HG02870 (cell line): ENCODE data around the gene ABI3BP.

ENCODE experiments used
- ATAC-seq: cut with Tn5 transposase; IDR thresholded peaks from one replicate; pipeline ENCODE4 v1.9.1; 2021; ENCODE audit warnings: mild to moderate bottlenecking, moderate library complexity; ENCODE audit not compliant: unreplicated experiment

The ABI3BP gene

DNA sequence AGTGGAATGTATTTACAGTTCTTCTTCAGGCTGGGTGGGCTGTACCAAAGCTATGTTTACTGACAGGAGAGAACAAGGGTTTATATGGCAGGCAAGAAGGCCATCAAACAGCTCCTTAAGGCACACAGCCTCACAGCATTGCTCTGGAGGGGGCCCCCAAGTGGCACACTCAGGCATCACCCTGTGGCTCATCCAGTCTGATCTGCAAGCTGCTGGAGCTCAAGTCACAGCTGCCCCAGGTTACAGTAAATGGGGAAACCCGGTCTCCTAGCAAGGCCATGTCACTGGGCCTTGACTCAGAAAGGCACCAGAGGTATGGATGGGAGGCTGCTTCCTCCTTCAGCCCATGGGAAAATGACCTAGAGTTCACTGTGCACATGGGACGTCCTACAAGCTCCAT lies 216.5 kb downstream of the ABI3BP start:
- ATAC-seq = no peak

DNA sequence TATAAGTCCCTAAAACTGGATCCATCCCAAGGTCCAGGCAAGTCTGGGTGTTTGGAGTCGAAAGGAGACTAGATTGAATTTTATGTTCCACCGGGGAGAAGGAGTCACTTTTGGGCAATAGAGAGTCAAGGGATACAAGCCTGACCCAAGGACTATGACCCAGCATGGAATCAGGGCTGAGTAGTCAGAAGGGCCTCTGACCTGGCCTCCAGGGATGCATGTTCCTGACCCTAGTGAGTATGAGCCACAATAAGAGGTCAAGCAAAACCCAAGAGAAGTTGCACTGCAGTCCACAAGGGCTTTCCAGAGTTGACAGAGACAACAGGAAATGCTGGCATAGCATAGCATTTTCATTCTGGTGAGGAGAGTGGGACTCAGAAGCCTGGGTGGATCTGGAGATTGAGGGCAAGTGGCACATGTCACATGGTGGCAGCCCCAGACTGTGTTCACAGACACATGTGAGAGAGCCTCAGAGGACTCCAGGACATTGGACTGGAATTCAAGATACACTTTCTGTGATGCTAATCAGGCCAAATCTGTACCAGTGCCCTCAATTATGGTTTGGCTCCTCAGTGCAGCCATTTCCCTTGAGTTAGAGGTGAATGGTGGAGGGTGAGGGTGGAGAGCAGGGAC lies 217.0 kb downstream of the ABI3BP start:
- no peak for ATAC-seq

DNA sequence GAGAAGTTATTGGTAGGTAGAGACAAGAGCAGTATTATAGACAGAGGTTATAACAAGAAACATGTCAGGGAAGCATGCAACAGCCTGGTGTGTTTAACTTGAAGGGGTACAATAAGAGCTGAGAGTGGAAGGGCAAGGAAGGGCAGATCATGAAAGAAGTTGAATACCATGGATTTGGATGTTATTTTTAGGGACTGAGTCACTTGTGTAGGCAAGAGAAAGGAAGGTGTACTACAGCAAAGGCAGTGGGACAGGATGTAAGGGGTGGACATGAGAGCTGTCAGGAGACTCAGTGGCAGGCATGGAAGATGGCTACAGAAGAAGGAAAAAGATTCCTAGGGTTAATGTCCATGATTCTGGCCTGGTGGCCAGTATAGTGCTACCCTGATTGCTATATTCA lies 217.6 kb downstream of the ABI3BP start:
- ATAC-seq = no peak

DNA sequence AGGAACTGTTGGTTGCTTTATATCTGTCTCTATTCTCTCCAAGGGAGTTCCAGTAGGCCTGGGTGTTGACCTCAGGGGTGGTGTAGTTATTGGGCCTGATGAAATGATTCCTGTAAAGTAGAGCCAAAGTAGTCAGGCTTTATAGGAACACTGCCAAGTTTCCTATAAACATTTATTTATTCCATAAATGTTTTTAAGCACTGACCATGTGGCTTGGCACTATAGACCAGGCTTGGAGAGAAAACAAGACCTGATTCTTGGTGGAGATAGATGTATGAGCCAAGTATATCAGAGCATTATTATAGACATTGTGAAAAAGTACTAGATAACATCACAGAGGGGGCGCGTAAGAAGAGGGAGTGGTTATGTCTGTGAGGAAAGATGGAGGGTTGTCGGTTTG lies 218.0 kb downstream of the ABI3BP start:
- ATAC-seq = no peak

DNA sequence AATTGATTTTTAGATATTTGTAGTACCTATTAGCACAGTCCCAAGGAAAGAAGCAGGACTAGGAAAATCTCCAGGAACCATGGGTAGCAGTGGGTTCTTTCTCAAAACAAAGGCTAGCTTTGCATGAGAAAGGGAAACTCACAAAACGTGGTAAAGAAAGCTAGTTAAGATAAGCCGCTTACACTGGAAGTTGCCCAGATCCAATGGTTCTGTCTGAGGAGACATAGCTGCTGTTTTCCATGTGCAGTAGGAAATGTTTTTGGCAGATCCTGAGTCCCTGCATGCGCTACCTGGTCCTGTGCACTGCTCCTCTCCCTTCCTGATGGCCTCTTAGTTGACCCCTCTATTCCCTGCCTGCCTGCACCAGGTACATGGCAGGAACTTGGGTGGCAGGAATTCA lies 223.5 kb downstream of the ABI3BP start:
- no peak for ATAC-seq

DNA sequence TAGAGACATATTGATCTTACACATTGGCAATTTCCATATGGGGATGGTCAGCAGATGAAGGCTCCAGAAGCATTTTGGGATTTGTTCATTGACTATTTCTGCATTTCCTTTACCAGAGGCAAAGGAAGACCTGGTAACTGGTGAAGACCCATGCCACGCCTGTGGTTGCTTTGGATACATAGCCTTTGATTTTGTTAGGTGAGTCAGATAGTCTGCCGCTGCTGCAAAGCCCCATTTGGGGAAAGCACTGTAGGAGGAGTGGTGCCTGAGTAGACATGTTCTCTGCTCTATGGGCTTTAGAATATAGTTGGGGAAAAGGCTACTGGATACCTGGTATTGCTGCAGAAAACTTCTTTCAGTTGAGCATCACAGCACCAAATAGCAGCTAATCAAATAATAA lies 227.2 kb downstream of the ABI3BP start:
- ATAC-seq = no peak

DNA sequence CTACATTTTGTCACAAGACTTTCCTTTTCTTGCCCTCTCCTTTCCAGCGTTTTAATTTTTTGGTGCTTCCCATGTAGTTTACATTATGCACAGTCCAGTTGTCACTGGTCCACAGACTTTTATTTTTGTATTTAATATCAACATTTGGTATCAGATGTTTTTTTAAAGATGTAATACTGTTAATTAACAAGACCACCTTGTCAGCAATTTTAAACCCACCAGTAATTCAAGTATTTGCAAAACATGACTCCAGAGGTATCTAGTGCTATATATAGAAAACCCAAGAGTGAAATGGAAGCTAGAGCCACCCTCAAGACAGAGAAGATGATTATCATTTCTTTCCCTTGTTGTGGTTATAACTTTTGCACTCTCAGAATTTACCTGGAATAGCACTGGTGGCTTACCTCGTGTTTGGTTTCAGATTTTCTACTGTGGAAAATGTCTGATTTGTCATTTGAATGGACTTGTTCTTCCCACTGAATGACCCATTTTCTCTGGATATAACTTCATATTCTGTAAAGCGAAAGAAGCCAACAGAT lies 227.7 kb downstream of the ABI3BP start:
- ATAC-seq = no peak

DNA sequence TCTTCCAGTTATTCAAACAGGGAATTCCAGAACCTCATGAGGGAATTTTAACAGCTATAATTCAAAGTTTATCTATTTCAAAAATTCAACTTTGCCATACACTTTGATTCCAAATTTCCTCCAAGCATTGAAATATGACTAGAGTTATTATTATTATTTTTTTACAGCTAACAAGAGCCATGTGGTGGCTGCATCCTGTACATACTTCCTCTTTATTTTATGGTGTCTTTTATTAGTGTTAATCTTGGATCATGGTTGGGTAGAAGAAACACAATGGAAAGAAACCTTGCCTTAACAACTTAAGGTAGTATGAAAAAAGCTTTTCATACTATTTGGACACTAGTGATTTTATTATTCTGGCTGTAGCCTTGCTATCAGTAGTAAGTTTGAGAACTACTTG lies 231.3 kb downstream of the ABI3BP start:
- ATAC-seq = no peak

DNA sequence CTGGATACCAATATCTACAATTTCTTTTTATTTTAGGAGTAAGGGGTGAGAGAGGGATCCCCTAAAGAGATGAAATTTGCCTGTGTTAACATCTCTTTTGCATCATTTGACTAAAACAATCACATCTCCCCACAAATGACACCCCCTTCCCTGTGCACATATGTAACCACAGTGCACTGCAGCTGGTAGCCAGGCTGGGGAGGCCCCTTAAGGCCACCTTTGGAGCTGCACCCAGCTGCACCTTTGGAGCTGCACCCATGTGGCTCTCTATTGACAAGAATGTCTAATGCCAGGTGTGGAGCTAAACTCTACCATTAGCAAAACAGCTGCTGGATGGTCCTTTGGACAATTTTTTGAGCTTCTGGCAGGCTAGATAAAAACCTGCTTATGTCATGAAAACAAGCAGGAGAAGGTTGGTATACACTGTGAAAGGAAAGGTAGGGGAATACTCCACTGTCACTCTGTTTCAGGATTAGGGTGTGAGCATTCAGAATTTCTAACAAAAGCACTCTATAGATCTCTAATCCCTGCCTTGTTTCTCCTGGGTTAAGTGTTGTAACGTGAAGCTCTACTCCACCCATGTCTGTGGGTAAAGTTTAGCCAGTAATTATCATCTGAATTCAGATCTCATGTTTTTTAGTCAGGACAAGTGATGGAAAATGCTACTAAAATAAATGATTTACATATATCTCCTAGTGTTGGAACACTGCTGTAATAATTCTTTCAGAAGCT lies 231.8 kb downstream of the ABI3BP start:
- ATAC-seq = peak; percentile 85

DNA sequence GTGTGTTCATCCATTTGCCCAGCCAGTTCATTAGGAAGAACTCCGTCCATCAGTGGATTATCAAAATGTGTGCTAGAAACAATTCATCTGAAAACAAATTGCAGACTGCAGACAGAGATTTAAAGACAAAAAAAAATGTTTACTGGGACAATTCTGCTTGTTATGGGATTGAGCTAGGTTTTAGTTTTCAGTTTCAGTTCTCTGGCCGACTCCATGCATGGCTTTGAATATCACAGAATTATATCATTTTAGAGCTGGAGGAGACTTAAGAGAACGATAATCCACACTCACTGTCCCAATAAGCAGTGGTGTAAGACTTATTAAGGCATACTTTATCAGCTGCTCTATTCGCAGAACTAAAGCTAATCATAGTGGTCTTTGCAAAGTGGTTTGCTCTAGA lies 232.8 kb downstream of the ABI3BP start:
- ATAC-seq = no peak

DNA sequence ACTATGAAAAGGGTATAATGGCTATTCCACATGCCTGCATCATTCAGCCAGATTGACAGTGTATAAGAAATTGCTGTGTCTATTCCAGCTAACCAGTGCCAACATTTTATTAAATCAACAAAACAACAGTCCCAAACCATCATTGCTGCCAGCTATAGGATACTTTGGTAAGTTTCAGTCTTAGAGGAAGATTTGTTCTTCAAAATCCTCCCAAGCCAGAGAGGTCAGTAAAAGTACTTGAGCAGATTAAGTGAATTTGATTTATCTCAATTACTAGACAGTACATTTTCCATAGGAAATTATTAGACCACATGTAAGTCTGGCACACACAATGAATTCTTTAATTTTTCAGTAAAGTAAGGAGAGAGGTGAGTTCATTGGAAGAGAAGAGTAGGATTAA lies 233.3 kb downstream of the ABI3BP start:
- no peak for ATAC-seq

DNA sequence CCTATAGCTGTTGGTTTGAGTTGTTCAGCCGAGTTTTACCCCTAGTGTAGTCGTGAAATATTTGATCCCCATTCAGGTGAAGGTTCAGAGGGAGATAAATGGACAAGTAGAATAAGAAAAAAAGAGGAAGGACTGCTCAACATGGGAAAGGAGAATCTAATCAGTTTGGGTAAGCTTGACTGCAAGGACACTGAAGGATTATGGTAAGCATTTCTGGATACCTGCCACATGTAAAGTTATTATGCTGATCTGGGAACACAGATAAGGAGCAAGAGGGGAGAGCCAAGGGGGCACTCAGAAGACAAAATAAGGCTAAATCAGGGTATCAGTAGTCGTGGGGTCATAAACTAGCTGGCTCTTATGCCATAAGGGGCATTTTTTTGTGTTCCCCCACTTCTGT lies 234.1 kb downstream of the ABI3BP start:
- ATAC-seq = no peak

DNA sequence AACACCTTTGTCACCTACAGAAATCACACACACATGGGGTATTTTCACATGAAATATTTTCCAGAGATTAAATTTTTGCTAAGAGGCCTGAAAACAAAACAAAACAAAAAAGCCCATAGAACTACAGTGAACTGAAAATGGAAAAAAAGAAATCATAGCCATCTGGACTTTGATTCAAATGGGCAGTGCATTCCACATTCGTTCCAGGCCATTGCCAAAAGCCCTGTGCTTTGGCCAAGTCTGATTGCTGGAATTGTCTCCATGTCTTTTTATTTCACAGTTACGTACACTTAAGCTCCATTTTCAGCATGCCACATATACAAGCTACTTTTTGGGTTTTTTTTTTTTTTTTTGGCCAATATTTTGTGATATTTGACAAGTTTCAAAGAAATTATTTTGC lies 236.8 kb downstream of the ABI3BP start:
- no peak for ATAC-seq

DNA sequence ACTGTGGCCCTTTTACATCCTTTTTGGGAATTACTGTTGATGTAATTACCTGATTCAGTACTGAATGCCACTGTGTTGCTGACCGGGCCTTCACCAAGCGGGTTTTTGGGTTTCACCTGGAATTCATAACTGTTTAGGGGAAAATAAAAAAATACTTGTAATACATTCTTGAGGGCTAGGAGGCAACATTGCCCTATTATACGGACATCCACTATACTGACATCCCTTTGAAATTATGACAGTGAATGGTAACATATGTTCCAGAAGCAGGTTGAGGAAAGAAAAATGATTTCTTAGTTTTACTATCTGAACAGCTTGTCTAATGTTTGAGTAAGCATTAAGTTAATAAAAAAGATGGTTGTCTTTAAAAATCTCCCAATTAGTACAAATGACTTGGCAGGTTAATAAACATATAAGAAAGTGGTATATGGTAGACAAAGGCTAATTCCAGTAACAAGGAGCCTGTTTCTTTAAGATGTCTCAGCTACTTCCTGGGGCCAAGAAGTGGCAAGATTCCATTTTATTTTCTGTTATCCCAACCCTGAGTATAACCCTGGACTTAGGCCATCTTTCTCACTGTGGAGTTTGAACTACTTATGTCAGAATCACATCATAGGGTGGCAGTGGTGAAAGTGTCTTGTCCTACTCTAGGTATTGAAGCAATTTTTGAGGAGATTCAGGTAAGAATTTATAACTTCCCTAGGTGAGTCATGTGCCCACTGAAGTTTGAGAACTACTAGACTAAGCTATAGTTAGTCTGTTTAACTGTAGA lies 238.5 kb downstream of the ABI3BP start:
- ATAC-seq = no peak

DNA sequence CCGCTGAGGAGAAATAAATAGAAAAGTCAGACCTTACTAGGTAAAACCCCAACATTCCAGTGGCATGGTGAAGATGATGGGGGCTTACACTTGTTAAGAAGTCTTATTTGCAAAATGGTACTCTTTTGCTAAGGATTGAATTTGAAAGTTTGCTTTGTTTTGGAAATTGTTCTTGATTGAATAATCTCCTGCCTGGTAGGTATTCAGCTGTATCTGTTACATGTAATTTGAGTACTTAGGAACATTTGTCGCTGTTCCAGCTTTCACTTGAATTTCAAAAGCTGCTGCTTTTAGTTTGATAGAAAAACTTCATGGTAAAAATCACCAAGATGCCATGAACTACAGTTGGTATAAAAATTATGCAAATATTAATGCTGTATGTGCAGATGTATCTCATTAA lies 239.4 kb downstream of the ABI3BP start:
- no peak for ATAC-seq

DNA sequence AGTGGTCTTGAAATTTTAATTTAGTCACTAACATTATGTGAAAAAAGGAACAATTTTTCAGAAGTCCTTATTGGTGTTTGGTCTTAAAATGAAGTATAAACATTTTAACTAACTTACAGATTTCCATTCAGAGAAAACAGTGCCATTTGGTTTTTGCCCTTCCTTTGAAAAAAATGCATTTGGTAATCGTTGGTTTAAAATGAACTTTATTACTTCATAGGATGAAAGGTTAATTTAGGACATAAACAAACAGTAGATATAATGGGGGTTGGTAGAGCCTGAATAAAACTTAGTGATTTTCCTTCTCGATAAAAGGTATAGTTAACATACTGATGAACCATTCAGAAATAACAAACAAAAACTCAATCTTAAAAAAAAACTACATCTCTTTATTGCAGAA lies 244.3 kb downstream of the ABI3BP start:
- no peak for ATAC-seq

DNA sequence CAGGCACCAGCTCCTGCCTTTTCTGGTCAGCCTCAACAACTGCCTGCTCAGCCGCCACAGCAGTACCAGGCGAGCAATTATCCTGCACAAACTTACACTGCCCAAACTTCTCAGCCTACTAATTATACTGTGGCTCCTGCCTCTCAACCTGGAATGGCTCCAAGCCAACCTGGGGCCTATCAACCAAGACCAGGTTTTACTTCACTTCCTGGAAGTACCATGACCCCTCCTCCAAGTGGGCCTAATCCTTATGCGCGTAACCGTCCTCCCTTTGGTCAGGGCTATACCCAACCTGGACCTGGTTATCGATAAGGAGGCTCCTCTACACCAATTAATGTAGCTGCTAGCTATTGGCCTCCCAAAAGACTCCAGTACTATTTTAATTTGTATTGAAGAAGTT lies 245.0 kb downstream of the ABI3BP start:
- ATAC-seq = no peak

DNA sequence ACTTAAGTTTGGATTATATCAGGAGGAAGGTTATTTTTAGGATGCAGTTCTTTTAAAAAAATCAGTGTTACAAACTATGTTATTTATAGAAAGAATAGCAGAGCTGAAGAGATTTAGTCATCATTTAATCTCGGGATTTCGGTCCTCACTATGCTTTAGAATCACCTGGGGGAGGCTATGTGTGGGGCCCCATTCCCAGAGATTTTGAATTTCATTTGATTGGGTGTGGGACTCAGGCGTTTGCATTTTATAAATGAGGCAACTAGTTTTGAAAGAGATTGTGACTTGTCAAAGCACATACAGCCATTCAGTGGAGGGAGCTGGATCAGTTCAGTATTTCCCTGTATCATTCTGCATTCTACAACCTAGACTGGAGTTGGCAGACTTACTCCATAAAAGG lies 247.1 kb downstream of the ABI3BP start:
- no peak for ATAC-seq

DNA sequence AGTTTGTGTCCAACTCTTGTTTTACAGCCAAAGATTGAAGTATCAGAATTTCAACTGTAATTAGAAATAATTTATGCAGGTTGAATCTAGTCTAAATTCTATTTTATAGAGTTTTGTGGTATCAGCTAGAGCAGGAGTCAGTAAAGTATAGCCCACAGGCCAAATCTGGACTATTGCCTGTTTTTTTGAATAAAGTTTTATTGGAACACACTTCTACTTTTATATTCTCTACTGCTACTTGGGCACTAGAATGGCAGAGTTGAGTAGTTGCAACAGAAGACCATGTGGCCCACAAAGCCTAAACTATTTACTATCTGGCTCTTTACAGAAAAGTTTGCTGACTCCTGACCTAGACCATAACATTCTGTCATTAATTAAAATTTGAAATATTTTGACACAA lies 247.6 kb downstream of the ABI3BP start:
- no peak for ATAC-seq

DNA sequence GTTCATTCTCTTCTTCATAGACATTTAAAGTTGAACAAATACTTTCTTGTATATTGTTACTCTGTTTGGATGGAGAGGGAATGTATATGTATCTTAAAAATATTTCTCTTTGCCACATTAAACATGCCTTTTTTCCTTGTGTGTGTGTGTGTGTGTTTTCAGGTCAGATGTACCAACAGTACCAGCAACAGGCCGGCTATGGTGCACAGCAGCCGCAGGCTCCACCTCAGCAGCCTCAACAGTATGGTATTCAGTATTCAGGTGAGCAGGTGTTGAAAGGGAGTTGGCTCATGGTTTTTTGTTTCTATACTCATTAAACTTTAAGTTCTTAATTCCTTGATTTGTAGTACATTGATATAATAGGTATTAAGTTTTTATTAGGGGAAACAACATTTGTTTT lies 248.6 kb downstream of the ABI3BP start:
- ATAC-seq = no peak

DNA sequence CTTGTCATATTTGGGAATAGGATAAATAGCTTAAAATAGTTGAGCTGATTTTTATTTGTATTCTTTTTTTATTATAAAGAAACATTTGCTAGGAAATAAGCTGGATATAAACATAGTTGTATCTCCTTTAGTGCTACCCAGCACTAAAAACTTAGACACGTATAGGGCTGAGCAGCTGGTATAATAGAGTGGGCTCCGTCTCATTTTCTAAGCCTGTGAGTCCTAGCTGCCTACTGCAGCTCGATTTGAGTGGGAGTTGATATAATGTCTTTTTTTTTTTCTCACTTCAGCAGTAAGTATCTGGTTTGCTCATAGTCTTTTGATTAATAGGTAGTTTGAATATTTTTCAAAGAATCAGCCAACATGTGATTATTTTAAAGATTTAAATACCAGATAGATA lies 249.7 kb downstream of the ABI3BP start:
- ATAC-seq = no peak

DNA sequence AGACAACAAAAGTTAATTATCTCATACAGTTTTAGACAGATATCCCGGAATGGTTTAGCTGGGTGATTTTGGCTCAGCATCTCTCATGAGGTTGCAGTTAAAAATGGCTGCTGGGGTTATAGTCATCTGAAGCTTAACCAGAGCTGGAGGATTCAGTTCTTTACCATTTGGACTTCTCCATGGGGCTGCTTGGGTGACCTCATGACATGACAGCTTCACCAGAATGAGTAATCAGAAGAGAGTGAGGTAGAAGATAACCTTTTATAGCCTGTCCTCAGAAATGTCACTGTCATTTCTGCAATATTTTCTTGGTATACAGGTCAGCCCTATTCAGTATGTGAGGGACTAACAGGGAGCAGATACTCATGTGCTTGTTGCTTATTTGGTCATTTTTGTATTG lies 253.0 kb downstream of the ABI3BP start:
- no peak for ATAC-seq
